Gastroesophageal sphincter (tissue), 3 donors: ENCODE data around the gene THYN1.

Experiments used
- EP300 ChIP-seq: sonication (generic); formaldehyde crosslinking; IDR thresholded peaks from one replicate; pipeline ENCODE4 v1.6.1; 2017; ENCODE audit warnings: antibody characterized with exemption, mild to moderate bottlenecking
- POLR2A ChIP-seq, 2 donors: fragments of 450-650 bp; IDR thresholded peaks; one replicate each; pipeline ENCODE4 v1.6.1; 2017; ENCODE audit warnings: antibody characterized with exemption in 2 of 2, mild to moderate bottlenecking in 2 of 2, moderate library complexity in 1 of 2
- POLR2AphosphoS5 ChIP-seq: sonication (generic); formaldehyde crosslinking; IDR thresholded peaks from one replicate; pipeline ENCODE4 v1.6.1; 2017; ENCODE audit warnings: antibody characterized with exemption
- TF ChIP-seq, protein P1 (sequence below), 4 experiments: fragments of 200-600 bp in 2 of 4; fragments of 450-650 bp in 2 of 4; sonication (generic) in 1 of 4; IDR thresholded peaks; one replicate each; pipeline ENCODE4 v1.5.1; 2017 to 2019; ENCODE audit warnings: antibody characterized with exemption in 4 of 4, mild to moderate bottlenecking in 2 of 4, moderate library complexity in 2 of 4

DNA sequence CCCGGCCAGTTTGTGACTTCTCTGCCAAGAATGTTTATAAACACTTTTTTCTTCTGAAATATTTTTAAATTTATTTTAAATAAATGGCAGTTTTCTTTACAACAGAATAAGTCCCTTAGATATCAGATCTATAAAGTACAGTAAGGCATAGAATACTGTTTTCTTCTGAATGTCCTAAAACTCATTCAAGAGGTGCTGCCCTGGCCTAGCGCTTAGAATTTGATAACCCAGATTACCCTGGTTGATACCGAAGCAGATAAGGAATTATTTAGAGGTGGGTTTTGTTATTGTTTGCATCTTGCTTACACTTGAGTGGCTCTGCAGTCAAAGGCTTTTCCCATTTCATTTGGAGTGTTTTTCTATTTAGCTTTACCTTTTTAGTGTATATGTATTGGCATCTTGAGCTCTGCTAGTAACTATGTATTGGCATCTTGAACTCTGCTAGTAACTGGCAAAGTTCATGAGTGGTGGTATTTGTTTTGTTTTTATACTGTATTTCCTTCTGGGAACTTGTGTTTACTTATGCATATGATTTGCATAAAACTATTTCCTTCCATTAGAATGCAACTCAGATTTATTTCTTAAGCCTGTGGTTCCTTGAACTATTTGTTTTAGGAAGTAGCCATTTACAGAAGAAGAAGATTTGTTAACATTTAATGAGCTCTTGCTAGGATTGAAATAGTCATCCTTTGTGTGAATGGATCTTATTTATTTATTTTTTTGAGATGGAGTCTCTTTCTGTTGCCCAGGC lies 1.5 kb upstream of the THYN1 start:
- TF ChIP-seq, protein P1, sequence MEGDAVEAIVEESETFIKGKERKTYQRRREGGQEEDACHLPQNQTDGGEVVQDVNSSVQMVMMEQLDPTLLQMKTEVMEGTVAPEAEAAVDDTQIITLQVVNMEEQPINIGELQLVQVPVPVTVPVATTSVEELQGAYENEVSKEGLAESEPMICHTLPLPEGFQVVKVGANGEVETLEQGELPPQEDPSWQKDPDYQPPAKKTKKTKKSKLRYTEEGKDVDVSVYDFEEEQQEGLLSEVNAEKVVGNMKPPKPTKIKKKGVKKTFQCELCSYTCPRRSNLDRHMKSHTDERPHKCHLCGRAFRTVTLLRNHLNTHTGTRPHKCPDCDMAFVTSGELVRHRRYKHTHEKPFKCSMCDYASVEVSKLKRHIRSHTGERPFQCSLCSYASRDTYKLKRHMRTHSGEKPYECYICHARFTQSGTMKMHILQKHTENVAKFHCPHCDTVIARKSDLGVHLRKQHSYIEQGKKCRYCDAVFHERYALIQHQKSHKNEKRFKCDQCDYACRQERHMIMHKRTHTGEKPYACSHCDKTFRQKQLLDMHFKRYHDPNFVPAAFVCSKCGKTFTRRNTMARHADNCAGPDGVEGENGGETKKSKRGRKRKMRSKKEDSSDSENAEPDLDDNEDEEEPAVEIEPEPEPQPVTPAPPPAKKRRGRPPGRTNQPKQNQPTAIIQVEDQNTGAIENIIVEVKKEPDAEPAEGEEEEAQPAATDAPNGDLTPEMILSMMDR (IDR thresholded peaks at IDR 0.05), result no peak
- TF ChIP-seq EP300, result no peak
- no peak for TF ChIP-seq POLR2A (IDR thresholded peaks at IDR 0.05)
- no peak for TF ChIP-seq POLR2AphosphoS5
